HG02884 (cell line): ENCODE data around the gene MPV17L.
"Not testable (repeated sequence)": the region's sequence is repeated elsewhere in the genome, so short reads cannot be mapped to it uniquely, and the experiment has no call there.

Experiments
- ATAC-seq: cut with Tn5 transposase; IDR thresholded peaks from one replicate; pipeline ENCODE4 v1.9.1; 2021; ENCODE audit warnings: mild to moderate bottlenecking, moderate library complexity; ENCODE audit not compliant: unreplicated experiment

MPV17L gene

GRCh38 chr16:15407756-15408155 lies 12.2 kb downstream of the MPV17L start:
- ATAC-seq = not testable (repeated sequence)

GRCh38 chr16:15409476-15409875 lies 13.9 kb downstream of the MPV17L start:
- not testable (repeated sequence) for ATAC-seq

- ATAC-seq = no peak
Observed at GRCh38 chr16:15415511-15415985, 20.0 kb downstream of the MPV17L start.

- no peak for ATAC-seq
Observed at GRCh38 chr16:15417197-15417596, 21.6 kb downstream of the MPV17L start.

GRCh38 chr16:15418206-15418605 lies 22.7 kb downstream of the MPV17L start:
- no peak for ATAC-seq

- not testable (repeated sequence) for ATAC-seq
Observed at GRCh38 chr16:15421696-15422095, 26.1 kb downstream of the MPV17L start.

GRCh38 chr16:15422222-15422621 lies 26.7 kb downstream of the MPV17L start:
- ATAC-seq = no peak

GRCh38 chr16:15425861-15426260 lies 30.3 kb downstream of the MPV17L start:
- no peak for ATAC-seq

GRCh38 chr16:15426796-15427195 lies 31.2 kb downstream of the MPV17L start:
- ATAC-seq = no peak

GRCh38 chr16:15427648-15428239 lies 32.2 kb downstream of the MPV17L start:
- ATAC-seq = no peak

- not testable (repeated sequence) for ATAC-seq
Observed at GRCh38 chr16:15430884-15431283, 35.3 kb downstream of the MPV17L start.

- ATAC-seq = no peak
Observed at GRCh38 chr16:15434079-15434424, 38.5 kb downstream of the MPV17L start.

GRCh38 chr16:15434425-15435215 lies 39.1 kb downstream of the MPV17L start, which contains the start of gene BMERB1:
Gene BMERB1, plus strand, starts transcription at chr16:15434588. Its CDS starts 66 bp downstream, at chr16:15434654.
- ATAC-seq = no peak

GRCh38 chr16:15435216-15435864 lies 39.8 kb downstream of the MPV17L start:
- ATAC-seq = no peak

GRCh38 chr16:15439102-15439501 lies 43.5 kb downstream of the MPV17L start:
- ATAC-seq = no peak

- ATAC-seq = no peak
Observed at GRCh38 chr16:15439521-15439920, 44.0 kb downstream of the MPV17L start.

GRCh38 chr16:15440852-15441251 lies 45.3 kb downstream of the MPV17L start:
- no peak for ATAC-seq

- not testable (repeated sequence) for ATAC-seq
Observed at GRCh38 chr16:15442140-15442539, 46.6 kb downstream of the MPV17L start.

GRCh38 chr16:15443753-15444152 lies 48.2 kb downstream of the MPV17L start:
- no peak for ATAC-seq

GRCh38 chr16:15444264-15444663 lies 48.7 kb downstream of the MPV17L start:
- ATAC-seq = no peak

GRCh38 chr16:15445450-15445849 lies 49.9 kb downstream of the MPV17L start:
- ATAC-seq = no peak

- no peak for ATAC-seq
Observed at GRCh38 chr16:15446901-15447300, 51.3 kb downstream of the MPV17L start.
